Mucosa of gallbladder (tissue), 1 donor: Measurements from ENCODE around the gene SEC61G. TPM values are rescaled to one million over a fixed set of nuclear protein-coding genes. Genes with fewer than 3 reads are reported as not detected.
A peak's percentile ranks its signal among the peaks of the same experiment; 100 is the strongest.

Experiments
- DNase-seq: peaks from one replicate; pipeline ENCODE4 v3.0.0-alpha.2; 2020; ENCODE audit warnings: low spot score
- total RNA-seq: library from RNA; stranded (reverse); gene quantifications from one replicate; pipeline ENCODE4 v1.2.1, GENCODE V29; 2021
- donor health status: DM: no; HTN: no; CAD: no.

Gene SEC61G
- total RNA-seq, result 91.8 TPM

DNA sequence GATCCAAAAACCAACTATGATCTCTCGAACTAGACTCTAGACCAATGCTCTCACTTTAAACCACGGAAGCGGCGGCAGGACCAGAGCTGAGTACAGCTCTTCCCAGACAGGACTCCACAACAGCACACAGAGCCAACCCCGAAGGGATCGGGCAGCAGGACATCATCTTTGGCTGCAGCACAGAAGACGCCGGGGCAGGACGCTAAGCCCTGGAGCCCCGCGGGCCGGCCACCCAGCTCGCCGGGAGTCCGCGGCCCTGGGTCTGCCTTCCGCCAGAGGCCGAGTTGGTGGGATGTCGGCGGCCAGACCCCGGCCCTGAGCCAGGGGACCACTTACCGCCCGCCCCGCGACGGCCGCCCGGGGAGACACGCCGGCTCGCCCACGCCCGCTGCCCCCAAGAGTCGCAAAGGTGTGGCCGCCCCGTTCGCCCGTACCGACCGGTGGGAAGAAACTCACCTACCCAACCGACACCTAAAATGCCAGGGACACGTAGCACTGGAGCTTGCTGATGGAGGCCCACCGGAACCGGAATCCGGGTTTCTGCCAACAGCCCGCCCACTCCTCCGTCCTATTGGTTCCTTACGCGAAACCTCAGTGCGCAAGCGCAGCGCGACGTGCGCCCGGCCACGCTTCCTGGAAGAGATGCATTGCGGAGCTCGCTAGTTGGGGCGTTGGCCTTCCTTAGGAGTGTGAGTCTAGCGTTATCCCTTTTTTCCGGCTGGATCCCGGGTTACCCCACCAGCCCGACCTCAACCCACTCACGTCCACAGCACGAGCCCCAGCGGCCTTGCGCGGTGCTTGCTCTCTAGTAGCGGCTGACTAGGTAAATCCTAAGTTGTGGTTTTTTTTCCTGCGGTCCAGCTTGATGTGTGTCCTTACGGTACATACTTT, at the start of gene SEC61G:
Gene SEC61G, minus strand, starts transcription at position 510 of the 891 bp plus-strand sequence. CDS start 1,623 bp downstream, outside the sequence.
- peak; percentile 98 for DNase-seq

DNA sequence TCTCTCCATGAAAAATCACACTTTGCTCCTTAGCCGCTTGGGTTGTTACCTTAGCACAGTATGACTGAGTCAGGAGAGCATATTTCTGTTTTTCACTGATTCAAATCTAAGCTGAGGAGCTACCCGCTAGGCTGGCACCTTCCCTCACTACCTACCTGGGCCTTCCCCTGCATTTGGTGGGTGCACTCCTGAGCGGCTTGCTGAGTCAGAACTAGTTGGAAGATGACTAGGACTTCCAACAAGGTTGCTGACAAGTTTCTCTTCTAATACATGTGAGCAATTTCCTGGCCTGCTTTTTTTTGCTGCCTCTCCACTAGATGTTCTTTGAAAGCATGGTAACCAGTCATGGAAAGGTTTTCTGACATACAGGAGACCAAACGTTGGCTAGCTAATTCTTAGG, 43.8 kb upstream of the SEC61G start:
- no peak for DNase-seq

DNA sequence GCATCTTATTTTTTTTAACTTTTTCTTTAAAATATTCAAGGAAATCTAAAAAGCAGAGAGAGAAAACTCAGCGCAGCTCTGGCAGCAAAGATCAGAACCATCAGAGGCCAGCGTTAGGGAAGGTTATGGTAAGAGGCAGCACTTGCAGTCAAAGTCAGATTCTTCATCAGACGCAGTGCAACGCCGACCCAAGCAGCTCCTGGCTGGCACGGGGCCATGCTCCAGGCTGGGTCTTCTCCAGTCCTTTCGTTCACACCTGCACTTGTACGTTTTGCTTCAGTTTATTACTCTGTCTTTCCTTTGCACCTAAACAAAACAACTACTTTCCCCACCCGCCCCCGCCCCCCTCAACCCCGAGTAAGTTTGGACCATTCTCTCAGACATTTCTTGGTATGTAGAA, 43.1 kb upstream of the SEC61G start:
- DNase-seq, result no peak

DNA sequence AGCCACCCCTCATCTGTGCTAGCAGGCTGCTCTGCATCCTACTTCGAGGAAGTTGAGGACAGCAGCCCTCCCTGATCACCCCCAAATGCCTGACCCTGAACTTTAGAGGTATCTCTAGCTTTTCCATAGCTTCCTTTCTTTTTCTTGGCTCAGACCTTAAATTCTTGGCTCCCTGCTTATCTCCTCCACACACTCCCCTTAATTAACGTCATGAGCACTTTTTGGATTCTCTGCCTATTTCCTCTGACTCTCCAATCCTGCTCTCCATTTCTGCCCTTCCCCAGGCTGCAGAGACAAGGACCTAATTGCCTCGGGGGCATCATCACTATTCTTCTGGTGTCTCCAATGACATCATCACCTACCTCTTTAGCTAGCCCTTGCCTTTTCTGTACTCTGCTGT, 40.8 kb upstream of the SEC61G start:
- DNase-seq, result no peak

DNA sequence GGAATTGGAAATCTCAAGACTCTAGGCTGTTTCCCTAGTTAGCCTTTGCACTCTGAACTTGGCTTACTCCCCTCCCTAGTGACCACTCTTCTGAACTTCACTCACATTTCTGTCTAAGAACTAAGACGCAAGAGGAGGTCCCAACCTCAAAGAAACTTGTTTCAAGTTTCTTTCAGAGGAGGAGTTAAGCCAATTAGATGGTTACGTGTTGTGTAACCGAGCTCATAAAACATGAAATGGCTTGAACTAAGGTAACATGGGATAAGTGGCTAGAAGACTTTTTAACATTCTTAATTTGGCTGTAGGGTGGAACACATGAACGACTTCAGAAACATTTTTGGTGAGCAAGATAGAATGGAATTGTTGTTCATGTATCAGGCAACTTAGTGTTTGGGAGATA, 39.5 kb upstream of the SEC61G start:
- DNase-seq, result no peak

DNA sequence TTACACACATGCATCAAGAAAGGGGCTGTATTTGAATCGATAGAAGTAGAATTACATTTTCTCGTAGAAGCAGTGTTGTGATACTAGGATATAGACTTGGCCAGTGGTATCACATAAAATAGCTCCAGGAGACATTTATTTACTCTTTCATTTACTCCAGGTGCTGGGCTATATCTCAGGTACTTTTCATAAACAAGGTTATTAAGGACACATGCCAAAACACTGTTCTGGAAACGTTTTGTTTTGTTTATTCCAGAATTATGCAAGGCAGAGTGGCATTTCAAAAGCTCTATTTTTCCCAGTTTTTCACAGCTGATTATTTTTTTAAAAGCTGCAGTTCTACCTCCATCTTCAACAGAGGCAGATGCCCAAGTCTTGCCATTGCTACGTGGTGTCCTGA, 37.8 kb upstream of the SEC61G start:
- no peak for DNase-seq

DNA sequence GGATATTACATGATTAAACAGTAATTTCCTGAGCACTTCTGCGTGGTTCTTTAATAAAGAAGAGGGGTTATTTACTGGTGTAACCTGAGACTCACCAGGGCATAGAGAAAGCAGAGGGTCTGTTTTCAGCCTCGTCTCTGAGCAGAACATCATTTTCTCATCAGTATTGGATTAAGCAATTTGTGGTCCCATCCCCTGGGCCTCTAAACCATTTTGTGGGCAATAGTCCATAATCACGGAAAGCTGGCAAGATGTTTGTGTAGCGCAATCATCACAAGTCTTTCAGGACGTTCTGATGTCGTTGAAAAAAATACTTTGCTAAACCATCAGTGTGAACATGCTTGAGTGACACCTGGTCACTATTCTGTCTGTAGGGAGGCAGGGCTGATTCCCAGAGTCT, 37.1 kb upstream of the SEC61G start:
- DNase-seq, result no peak

DNA sequence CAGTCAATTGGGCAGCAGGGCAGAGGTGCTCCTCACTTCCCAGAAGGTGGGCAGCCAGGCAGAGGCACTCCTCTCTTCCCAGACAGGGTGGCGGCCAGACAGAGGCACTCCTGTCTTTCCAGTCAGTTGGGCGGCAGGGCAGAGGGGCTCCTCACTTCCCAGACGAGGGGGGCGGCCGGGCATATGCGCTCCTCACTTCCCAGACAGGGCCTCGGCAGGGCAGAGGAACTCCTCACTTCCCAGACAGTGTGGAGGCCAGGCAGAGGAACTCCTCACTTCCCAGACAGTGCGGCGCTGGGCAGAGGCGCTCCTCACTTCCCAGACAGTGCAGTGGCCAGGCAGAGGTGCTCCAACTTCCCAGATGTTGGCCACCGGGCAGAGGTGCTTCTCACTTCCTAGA, 33.4 kb upstream of the SEC61G start:
- DNase-seq, result no peak

DNA sequence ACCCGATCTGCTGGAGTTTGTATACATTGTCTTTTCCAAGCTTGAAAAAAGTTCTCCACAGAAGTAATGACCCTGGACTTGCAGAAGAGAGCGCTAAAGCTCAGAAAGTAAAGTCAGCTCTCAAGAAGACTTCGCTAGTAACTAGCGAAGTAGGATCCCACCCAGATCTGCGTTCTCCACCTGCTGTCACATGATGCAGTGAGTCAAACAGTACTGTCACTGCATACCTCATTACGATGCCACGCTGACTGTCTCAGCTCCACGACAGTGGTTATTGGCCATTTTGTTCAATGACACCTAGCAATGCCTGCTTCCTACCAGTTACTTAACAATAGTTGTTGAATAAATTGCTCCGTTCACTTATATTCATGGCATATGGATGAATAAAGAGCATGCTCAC, 29.7 kb upstream of the SEC61G start:
- DNase-seq, result peak; percentile 36

DNA sequence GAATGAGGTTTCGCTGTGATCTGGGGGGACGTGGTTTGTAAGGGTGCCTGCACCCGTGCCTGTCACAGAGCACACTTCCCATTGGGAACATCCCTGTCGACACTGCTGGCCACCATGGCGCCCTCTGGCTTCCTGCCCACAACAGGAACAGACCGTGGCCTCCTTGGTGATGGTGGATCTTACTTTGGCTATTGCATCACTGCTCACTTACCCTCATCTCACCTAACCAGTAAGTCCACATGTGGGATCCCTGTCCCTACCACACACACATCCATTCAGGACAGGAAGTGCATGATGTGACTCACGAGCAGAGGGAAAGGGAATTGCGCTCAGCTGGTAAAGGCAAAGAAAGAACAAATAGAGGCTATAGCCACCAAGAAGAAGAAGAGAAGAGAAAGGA, 26.2 kb upstream of the SEC61G start:
- DNase-seq, result no peak

DNA sequence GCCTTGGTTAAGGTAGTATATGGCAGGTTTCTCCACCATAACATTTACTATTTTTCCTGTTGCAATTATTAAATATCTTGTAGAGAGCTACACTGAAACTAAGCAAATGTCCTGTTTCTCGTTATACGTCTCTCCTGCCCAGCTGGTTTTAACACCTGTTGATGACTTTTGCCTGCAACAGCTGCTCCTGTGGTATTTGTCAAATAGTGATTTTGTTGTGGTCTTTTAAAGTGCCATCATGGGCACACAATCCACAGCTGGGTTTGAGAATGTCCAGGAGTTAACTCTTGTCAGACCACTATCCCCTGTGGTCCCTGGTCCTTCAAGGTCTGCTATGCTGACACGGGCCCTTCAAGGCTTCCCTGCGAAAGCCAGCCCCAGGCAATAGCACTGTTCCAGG, 24.9 kb upstream of the SEC61G start:
- DNase-seq, result no peak

DNA sequence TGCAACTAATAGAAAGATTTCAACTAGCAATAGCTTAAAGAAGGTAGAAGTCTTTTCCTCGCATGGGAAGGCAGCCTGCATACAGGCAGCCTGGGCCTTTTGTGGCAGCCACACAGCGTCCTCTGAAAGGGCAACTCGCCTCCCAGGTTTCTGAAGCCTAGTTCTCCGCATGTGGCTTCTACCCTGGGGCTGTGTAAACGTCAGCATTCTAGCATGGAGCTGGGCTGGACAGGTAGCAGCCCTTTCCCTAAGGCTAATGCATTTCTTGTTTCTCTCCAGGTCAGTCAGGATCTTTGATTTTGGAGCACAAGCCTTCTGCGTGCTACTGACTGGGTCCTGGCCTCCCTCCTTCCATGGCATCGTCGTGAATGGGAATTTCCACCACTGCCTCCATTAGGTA, 23.8 kb upstream of the SEC61G start:
- no peak for DNase-seq

DNA sequence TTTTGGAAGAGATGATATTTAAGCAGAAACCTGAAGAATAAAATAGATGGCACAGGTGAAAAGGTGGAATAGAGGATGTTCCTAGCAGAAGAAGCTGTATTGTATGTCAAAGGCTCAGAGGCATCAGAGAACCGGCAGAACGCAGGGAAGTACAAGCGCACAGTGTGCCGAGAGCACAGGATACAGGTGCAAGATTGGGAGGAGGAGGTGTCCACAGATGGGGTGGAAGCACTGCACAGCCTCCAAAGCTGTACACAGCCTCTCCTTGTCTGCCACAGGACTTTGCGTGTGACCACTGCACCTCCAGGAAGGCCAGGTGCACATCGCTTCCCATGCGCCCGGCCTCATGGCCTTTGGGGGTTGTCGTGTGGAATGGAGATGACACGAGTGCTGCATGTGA, 23.3 kb upstream of the SEC61G start:
- DNase-seq, result no peak

DNA sequence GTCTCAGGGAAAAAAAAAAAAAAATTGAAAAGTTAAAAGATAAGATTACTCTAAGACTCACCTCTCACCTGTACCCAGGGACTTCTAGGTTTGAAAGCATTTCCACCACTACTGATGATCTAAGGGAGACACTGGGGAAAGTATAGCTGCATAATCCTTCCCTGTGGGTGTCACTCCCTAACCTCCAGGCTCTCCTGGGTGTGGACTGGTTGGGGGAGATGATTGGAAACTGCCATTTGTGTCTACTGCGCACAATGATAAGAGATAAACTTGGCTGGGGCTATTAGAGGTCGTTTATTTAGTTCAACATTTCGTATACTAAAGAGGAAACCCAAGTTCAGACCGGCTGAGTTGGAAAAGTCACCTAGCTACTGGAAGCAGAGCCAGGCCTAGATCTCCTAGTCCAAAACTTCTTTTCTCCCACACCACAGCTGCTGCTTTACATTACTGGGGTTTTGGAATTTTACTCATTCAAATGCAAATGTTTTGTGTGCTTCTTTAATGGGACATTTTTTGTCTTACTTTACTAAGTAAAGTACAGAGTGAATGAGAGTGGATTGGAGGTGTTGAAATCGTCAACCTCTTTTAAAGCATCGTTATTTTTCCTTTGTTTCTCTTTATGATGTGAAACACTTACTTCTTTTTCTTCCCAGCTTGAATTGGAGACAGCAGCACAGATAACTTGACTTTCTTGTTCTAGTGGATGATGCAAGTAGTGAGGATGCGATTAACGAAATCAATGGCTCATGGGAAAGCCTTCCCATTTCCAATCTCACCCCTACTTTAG, 22.3 kb upstream of the SEC61G start:
- DNase-seq, result no peak

DNA sequence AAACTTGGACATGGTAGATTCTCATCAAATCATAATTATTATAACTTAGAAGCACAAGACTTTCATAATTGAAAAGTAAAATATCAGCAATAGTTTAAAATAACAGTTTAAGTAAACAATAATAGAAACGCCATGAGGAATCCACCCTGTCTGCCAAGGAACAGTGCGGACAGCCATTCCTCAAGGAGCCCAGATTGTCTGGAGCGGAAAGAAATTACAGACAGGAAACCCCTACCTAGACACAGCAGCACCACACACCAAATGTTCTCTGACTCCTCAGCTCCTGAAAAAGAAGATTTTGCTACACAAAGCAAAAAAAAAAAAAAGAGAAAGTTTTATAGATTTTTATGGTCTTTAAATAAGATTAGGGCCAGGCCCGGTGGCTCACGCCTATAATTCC, 21.5 kb upstream of the SEC61G start:
- no peak for DNase-seq

DNA sequence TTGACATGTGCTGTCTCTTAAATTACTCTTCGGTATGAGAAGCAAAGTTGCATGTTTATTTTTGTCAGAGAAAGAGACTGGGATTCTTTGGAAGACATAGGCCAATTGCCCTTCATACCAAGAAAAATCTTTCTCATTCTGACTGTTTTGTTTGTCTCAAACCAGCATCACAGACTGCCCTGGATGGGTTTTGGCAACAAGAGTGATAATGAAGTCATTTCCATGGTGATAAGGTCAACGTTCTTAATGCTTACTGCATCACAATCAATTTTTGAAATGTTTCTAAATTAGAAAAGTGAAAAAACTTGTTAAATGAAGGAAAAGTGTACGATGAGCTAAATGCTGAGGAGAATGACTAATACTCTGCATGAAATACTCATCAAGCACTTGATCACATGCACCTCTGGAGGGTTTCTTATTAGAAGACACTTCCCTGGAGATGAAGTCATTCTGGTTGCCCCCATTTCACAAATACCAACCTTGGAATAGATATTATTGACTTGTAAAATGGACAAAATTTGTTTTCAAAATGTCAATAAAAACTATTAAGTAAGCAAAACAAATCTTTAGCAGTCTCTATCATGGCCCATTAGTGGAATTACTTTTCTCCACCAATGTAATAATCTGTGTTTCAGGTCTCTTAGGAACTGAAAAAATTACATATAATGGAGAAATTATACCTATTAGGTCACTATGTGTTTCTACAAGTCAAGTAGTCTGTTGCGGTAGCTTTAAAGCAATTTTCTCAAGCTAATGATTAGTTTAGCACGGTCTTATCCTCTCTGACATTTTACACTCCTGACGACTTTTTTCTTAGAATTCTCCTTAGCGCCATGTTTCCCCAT, 19.9 kb upstream of the SEC61G start:
- no peak for DNase-seq

DNA sequence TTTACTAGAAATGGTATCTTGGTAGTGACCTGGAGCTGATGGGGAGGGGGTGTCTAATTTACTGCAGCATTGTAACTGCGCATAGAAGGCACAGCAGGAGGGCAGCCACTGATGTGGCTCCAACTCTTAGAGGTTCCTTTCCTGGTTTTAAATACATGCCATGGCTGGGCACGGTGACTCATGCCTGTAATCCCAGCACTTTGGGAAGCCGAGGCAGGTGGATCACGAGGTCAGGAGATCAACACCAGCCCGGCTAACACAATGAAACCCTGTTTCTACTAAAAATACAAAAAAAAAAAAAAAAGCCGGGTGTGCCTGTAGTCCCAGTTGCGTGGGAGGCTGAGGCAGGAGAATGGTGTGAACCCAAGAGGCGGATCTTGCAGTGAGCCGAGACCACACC, 19.2 kb upstream of the SEC61G start:
- DNase-seq, result no peak

DNA sequence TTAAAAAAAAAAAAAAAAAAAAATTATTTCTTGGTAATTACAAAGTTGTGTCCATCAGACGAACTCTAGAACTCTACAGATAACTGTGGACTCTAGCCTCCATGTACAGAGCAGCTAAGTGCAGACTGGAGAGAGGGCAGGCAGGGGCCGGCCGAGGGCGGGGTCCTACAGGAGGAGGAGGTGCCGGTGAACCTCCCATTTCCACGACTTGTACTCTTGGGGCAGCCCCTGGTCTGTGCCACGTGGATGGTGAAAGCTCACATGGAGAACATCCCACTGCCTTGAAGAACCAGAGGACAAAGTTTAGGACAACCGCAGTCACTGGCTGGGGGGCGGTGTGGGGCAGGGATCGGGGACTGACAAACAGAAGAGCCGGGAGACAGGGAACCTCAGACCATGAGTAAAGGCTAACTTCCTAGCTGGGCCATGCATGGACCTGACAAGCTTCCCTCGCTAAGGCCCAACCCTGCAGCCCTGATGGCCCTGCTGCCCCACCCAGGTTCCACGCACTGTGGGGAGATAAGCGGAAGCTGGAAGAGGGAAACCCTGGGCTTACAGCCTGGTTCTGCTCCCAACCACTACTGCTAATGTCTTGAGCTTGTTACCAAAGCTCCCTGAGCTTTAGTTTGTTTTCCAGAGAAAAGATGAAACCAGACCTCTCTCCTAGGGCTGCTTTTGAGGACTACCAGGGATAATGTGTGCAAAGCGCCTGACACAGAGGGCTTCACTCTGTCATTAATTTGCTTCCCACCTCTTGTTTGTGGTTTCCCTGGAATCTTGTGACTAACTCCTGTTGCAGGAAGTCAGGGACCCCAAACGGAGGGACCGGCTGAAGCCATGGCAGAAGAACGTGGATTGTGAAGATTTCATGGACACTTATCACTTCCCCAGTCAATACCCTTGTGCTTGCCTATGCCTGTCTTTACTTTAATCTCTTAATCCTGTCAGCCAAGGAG, 16.1 kb upstream of the SEC61G start:
- DNase-seq, result no peak

DNA sequence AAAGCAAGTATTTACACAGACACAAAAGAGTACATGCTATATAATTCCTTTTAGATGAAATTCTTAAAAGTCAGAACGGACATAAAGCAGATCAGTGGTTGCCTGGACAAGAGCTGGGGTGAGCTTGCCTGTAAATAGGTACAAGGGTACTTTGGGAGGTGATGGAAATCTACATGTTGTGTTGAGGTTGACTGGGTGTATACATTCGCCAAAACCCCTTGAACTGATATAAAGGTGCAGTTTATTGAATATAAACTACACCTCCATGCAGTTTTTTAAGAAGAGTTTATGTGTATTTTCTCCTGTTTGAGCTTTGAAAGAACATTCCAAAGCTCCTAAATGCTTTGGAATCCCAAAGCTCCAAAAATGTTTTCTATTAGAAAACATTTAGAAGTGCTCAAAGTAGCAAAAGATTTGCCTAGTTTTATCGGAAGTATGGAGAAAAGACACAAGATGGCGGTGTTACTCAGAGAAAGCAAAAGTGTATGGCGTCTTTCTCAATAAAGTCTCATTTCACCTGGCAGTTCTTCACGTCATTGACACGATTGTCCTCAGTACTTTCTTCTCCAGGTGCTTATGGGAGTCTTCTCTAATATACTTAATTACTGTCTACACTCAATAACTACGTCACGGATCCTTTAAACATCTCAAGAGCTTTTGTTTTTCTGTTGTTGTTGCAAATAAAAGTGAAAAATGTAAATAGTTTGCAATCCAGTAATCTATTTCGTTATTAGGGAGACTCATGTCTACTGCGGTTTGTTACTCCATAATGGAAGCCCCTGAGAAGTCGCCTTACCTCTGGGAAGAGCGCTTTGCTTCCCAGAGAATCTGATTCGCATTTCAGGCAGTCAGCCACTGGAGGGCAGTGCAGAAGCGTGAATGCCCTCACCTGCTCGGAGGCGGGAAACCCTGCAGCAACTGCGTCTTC, 14.7 kb upstream of the SEC61G start:
- DNase-seq, result peak; percentile 81

DNA sequence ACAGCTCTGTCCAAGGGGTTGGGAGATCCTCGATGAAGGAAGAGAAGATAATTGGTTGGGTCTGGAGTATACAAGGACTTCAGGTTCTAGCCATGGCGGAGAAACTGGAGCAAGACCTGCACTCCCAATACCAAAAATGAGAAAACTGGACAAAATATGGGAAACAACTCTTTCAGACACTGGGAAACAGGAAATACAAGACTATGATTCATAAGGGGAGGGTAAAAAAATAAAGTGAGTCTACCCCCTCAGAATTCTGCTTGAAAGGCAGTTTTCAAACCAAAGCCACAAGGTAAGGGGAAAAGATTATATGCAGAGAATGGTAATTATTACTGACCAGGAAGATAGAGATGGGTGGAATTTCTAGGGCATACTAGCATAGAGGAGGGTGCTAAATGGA, 10.2 kb upstream of the SEC61G start:
- no peak for DNase-seq
